Hepatic stellate cell (primary cell): ENCODE data around the gene SPTLC3.

Experiments used
- DNase-seq: peaks from one replicate; pipeline ENCODE4 v3.0.0; 2011; ENCODE audit warnings: low spot score

The SPTLC3 gene

GRCh38 chr20:12984863-12985262 is 23.9 kb upstream of the SPTLC3 start:
- no peak for DNase-seq

- no peak for DNase-seq
Observed at GRCh38 chr20:12987261-12987660, 21.5 kb upstream of the SPTLC3 start.

- DNase-seq, result no peak
Observed at GRCh38 chr20:12989586-12990115, 19.1 kb upstream of the SPTLC3 start.

- no peak for DNase-seq
Observed at GRCh38 chr20:12997128-12997655, 11.6 kb upstream of the SPTLC3 start.

GRCh38 chr20:12998046-12998445 is 10.7 kb upstream of the SPTLC3 start:
- no peak for DNase-seq

GRCh38 chr20:12999201-12999600 is 9.6 kb upstream of the SPTLC3 start:
- no peak for DNase-seq

- DNase-seq, result no peak
Observed at GRCh38 chr20:13002251-13002650, 6.5 kb upstream of the SPTLC3 start.

GRCh38 chr20:13006825-13007224 is 1.9 kb upstream of the SPTLC3 start:
- DNase-seq, result no peak

GRCh38 chr20:13007596-13007995 is 1.2 kb upstream of the SPTLC3 start:
- DNase-seq, result no peak

GRCh38 chr20:13009682-13010406 is 1.1 kb downstream of the SPTLC3 start:
- peak; percentile 29 for DNase-seq

- no peak for DNase-seq
Observed at GRCh38 chr20:13012886-13013285, 4.1 kb downstream of the SPTLC3 start.

- no peak for DNase-seq
Observed at GRCh38 chr20:13013411-13013810, 4.6 kb downstream of the SPTLC3 start.

- no peak for DNase-seq
Observed at GRCh38 chr20:13017235-13017634, 8.5 kb downstream of the SPTLC3 start.

GRCh38 chr20:13017883-13018535 is 9.2 kb downstream of the SPTLC3 start:
- no peak for DNase-seq

GRCh38 chr20:13021205-13021970 is 12.6 kb downstream of the SPTLC3 start:
- DNase-seq, result no peak

GRCh38 chr20:13022401-13023155 is 13.8 kb downstream of the SPTLC3 start:
- no peak for DNase-seq

- DNase-seq, result no peak
Observed at GRCh38 chr20:13024596-13024995, 15.8 kb downstream of the SPTLC3 start.

GRCh38 chr20:13025181-13025580 is 16.4 kb downstream of the SPTLC3 start:
- no peak for DNase-seq

- no peak for DNase-seq
Observed at GRCh38 chr20:13028001-13028400, 19.2 kb downstream of the SPTLC3 start.

- no peak for DNase-seq
Observed at GRCh38 chr20:13028673-13029072, 19.9 kb downstream of the SPTLC3 start.

GRCh38 chr20:13029687-13030375 is 21.1 kb downstream of the SPTLC3 start:
- DNase-seq, result no peak
